HG02840 (cell line): ENCODE data around the gene GALNT14.
"Not testable (repeated sequence)": the region's sequence is repeated elsewhere in the genome, so short reads cannot be mapped to it uniquely, and the experiment has no call there.

ENCODE experiments used
- ATAC-seq: cut with Tn5 transposase; IDR thresholded peaks from one replicate; pipeline ENCODE4 v1.9.1; 2021; ENCODE audit warnings: mild to moderate bottlenecking, moderate library complexity, moderate number of reproducible peaks; ENCODE audit not compliant: unreplicated experiment, low FRiP score

GALNT14 gene

DNA sequence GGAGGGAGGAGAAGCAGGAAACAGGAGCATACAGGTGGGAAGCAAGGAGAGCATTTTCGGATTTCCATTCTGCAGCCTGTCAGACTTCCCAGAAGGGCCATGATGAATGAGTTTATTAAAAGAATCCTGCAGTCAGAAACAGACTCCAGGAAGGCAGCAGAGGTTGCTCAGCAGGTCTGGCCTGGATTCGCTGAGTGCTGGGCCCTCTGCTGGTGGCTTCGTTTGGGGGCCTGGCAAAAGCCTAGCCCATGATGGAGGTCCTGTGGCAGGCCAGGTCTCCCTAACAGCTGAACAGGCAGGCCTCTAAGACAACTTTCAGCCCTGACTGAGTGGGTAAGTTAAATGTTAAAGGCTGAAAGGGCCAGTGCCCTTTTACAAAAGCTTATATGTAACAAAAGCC, 222.8 kb downstream of the GALNT14 start:
- no peak for ATAC-seq

DNA sequence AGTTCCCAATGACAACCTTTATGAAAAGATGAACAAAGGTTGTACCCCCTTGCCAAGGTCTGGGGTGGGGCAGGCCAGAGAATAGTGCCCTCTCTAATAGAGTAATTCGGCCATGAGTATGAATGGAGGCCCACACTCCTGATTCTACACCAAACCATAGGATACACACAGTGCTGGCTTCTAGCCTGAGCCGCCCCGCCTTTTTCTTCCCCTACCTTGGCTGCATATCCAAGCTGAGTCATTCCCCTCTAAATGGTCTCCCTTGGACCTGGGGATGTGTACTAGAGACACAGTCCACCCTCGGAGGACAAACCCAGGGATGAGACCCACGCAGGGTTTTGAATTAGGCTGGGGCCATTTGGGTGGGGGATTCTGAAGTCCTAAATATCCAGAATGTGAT, 223.8 kb downstream of the GALNT14 start:
- ATAC-seq: no peak

DNA sequence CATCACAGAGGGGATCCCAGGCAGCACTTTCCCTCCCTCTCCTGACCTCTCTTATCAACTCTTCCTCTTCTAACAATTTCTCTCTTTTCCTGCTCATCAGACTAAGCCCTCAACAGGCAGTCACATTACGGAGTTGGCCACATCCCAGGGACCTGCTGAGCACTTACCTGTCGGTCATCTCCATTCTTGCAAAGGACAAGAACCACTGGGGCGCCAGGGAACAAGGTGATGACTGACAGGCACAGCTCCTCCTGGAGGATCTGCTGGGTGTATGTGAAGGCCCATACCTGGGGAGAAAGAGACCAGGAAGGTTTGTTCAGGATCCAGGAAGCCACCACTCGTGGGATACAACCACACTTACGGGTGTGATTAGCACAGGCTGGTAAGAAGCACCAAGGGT, 226.2 kb downstream of the GALNT14 start:
- ATAC-seq: no peak

DNA sequence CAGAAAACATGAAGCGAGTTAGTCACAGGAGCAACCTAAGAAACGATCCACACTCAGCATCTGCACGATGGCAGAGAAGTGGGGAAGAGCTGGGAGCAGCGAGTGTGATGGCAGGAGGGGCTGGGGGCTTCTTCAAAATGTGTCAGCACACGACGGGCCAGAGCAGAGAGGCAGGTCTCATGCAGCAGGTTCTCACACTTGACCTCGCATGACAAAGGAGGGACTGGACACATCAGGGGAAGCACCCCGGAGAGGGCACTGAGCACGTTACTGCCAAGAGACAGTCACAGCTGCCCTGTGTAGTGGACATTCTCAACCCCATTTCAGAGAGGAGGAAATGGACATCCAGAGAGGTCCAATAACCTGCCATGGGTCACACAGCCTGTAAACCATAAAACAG, 226.9 kb downstream of the GALNT14 start:
- ATAC-seq: no peak

DNA sequence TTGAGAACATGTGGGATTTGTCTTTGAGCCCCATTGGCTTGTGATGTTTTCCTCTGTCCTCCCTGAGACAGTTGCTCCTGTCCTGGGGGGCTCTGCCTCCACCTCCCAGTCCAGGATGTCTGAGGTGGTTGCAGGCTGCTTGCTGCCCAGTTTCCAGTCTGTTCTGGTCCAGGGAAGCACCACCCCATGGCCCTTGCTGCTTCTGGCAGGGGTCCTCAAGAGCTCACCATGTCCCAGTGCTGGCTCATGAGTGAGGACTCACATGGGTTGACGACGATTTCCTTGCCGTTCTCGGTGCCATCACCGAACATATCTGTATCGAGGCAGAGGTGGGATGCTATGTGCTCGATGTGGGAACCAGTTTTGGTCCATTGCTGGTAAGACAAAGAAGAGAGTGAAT, 227.6 kb downstream of the GALNT14 start:
- no peak for ATAC-seq

GRCh38 chr2:30904437-30904836, 233.8 kb downstream of the GALNT14 start:
- ATAC-seq: not testable (repeated sequence)

DNA sequence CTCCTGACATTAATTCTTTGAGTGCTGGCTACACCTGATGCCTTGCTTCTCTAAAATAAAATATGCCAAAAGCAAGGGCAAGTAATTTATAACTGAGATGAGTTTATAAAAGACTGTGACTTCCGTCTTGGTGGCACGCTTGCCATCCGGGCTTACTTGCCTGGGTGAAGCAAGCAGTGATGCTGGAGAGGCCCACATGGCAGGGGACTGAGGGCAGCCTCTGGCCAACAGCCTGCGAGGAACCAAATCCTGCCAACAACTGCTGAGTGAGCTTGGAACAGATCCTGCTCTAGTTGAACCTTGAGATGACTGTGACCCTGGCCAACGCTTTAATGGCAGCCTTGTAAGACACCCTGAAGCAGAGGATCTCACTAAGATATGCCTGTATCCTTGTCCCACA, 234.9 kb downstream of the GALNT14 start:
- no peak for ATAC-seq

- no peak for ATAC-seq
Measured at GRCh38 chr2:30900381-30900780, 237.9 kb downstream of the GALNT14 start.

DNA sequence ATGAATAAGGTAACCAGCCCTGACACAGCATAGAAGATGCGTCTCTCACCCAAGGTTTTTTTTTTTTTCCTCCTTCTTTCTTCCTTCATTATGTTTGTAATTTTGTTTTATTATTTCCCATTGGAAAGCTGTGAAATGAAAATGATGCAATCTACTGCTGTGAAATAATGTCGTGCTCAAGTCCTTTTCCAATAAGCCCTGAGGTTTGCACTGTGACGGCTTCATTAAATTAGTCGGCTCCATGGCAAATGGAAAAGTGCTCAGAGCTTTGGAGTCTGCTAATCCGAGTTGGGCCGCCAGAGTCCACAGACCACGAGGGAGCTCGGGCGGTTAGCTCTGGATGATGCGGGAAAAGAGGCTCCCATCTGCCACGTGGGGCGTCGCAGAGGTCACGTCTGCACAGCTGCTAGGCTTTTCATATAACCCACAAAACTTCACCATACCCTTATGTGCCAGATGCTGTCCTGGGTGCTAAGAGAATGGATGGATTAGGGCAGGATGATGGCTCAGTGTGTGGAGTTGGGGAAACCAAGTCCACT, 238.7 kb downstream of the GALNT14 start:
- ATAC-seq: no peak

DNA sequence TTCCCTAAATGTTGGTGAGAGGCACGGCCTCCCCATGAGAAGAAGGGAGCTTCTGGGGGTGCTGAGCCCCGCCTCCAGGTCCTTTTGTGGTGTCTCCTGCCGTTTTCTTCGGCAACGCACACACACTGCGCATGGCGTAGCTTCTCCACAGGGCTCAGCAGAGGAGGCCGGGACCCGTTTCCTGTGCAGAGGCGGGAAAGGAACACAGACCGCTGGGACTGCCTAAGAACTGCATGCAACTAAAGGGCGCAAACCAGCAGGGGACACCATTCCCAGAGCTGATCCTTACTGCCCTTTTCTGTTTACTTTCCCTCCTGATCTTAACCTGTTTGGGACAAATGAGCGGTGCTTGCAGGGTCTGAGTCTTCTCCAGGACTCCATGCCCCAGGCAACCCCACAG, 240.7 kb downstream of the GALNT14 start:
- no peak for ATAC-seq

DNA sequence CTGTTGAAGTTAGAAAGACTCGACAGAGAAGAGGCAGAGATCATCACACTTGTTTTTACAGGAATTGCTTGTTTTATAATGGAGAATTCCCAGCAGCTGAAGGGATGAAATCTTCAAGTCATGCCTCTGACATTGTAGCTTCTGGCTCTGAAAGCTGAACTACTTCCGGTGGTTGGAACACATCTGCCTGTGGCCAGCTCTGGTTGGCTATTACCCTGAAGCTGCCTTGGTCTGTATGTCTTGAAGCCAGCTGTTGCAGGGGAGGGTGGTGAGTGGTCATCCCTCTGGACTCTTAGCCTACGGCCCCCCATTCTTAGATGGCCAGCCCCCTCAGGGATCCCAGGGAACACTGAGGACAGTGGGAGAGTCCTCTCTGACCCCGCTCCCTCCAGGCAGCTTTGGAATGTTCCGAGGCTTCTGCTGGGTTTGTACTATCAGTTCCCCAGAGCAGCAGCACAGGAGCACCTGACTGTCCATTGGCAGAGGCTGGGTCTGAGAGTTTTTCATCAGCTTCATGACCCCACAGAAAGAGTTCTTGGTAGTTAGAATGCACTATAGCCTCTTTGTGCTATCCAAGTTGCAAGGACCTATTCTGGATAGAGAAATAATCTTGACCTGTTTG, 243.6 kb downstream of the GALNT14 start:
- ATAC-seq: no peak

GRCh38 chr2:30888852-30889409, 249.3 kb downstream of the GALNT14 start:
- no peak for ATAC-seq

GRCh38 chr2:30886080-30886479, 252.2 kb downstream of the GALNT14 start:
- ATAC-seq: no peak

DNA sequence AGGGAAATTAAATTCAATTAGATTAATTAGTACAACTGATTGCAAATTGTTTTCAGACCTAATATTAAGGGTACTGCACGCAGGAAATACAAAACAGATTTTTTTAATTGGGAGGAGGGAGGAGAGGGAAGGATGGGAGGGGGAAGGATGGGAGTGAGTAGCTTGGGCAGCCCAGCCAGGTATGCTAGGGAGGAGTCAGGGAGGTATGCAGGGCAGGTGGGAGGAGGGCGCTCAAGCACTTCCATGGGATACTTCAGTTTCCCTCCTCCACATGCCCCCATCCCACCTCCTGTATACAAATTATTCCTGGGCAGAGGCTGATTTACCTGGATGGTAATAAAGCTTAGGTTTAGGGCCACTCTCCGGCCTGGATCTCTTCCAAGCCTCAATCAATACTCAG, 254.4 kb downstream of the GALNT14 start:
- ATAC-seq: no peak

DNA sequence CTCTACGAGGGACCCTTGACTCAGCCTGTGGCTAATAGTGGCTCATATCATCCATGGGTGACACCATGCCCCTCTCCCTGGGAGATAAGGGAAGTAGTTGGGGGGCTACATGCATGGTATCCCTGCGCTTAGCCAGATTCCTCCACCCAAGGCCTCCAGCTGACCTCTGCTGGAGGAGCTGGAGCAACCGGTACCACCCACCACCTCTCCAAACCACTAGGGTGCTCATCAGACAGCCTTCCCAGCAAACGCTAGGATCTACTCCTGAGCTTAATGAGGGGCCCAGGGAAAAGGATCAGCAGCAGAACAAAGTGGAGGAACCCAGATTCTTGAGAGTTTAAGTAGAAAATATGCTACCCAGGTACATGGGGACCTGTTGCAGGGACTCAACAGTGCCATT, 255.1 kb downstream of the GALNT14 start:
- no peak for ATAC-seq

DNA sequence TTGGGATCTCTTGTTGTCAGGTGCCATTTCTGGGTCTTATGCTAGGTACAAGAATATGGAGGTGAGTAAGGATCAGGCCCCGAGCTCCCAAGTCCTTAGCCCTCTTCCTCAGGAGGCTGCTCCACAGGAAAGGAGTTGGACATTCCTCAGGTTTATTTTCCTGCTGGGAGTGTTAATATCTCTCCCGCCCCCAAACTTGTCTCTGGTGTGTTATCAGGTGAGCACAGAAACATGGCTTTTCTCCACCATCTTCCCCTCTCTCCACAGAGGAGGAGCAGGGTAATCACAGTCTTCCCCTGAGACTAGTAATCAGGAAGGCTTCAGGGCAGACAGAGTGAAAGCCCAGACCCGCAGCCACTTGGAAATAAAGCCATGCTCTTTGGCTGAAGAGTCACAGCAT, 257.7 kb downstream of the GALNT14 start:
- no peak for ATAC-seq

- ATAC-seq: no peak
Measured at GRCh38 chr2:30877833-30878232, 260.4 kb downstream of the GALNT14 start.

- ATAC-seq: no peak
Measured at GRCh38 chr2:30872797-30873196, 265.4 kb downstream of the GALNT14 start.

DNA sequence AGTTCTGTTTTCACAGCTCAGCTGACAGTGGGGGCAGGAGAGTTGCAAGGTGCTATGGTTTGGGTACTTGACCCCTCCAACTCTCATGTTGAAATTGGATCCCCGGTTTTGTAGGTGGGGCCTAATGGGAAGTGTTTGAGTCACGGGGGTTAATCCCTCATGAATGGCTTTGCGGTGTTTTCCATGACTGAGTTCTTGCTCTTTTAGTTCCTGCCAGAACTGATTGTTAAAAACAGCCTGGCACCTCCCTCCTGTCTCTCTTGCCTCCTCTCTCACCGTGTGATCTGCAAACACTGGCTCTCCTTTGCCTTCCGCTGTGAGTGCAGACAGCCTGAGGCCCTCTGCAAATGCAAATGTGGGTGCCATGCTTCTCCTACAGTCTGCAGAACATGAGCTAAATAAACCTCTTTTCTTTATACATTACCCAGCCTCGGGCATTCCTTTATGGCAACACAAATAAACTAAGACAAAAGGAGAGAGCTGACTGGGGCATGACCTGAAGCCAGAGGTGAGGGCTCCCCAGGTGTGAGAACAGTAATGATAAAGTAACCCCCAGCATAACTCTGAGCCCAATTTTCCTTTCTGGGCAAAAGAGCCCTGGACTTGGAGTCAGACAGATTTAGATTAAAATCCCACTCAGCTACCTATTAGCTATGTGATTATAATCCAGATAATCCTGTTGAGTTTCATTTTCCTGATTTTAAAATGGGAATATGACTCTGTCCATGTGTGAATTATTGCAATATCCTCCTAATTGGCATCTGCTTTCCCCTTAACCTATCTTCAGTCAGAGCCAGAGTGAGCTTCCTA, 266.1 kb downstream of the GALNT14 start:
- ATAC-seq: no peak

DNA sequence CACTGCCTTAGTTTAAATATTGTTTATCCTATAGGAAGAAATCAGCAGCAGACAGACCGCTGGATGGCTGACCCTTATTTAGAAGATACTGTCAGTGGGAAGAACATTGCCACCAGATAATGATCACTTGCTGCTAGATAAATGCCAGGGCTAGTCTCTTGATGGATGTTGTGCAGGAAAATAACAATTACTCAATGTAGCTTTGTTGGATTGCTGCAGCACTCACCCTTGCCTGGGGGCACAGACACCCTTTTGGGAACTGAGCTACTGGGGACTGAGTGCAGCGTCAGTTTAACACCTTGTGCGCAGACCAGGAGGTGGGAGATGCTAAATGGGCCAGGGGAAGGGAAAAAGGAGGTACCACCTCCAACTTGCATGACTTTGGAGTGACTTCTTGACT, 266.8 kb downstream of the GALNT14 start:
- no peak for ATAC-seq

- no peak for ATAC-seq
Measured at GRCh38 chr2:30869988-30870387, 268.3 kb downstream of the GALNT14 start.

DNA sequence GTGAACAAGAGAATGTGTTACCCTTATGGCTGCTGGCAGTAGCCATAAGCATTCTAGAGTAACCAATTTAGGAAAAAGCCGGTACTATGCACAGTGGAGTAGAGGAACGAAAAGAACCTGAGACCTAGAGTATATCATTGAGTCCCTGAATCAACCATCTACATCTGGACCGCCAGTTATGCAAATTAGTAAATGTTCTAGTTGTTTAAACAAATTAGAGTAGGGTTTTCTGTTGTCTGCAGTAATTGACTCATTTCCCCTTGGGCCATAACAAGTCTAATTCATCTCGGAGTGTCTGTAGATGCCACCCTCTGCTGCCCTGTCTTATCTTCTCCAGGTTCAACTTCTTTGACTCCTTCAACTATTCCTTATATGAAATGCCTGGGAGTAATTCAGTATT, 270.9 kb downstream of the GALNT14 start:
- ATAC-seq: no peak
